ENCODE measurements around the gene XPNPEP2. TPM values are rescaled to one million over a fixed set of nuclear protein-coding genes. Genes with fewer than 3 reads are reported as not detected.

XPNPEP2 gene
- total RNA-seq, 1 experiment from 2014 or later = 0.11 TPM

- CTCF ChIA-PET = interaction anchor here (0.8 to 1.1 kb wide), 2 partner anchors 21 to 167 kb away, joined by 3 read pairs; no protein-coding TSS in a partner anchor
- Mint-ChIP-seq H3K9me3 (no peaks in the 10 kb centered on the region), H3K4me3 (no peak overlapping the region), H3K36me3 (no peaks in the 10 kb centered on the region), H3K27ac (no peak overlapping the region), H3K4me1 (peaks cover 9% of the 10 kb centered on the region), H3K27me3 (ENCODE audit: low read depth) (no peaks in the 10 kb centered on the region)
- POLR2A ChIA-PET = no interaction called here
- DNase-seq (ENCODE audit: low spot score) (no peak), ATAC-seq (no peak)
- TF ChIP-seq ELF4 (CRISPR knock-in tag; IDR thresholded peaks at IDR 0.05; ENCODE audit: low read depth) = no peak
- TF ChIP-seq NR3C1 (CRISPR knock-in tag; conservative IDR thresholded peaks at IDR 0.05; ENCODE audit: low read depth) = no peak
- no peak for TF ChIP-seq ATF3 (CRISPR knock-in tag; conservative IDR thresholded peaks at IDR 0.05)
- TF ChIP-seq NR2C2 (CRISPR knock-in tag; IDR thresholded peaks at IDR 0.05) = no peak
- TF ChIP-seq JAZF1 (CRISPR knock-in tag; IDR thresholded peaks at IDR 0.05) = no peak
- no peak for TF ChIP-seq ERG (CRISPR knock-in tag; IDR thresholded peaks at IDR 0.05)
- TF ChIP-seq GRHL2 (CRISPR knock-in tag; IDR thresholded peaks at IDR 0.05; ENCODE audit: insufficient replicate concordance, severe bottlenecking) = no peak
- TF ChIP-seq SMAD4 (CRISPR knock-in tag; IDR thresholded peaks at IDR 0.05) = no peak
- no peak for TF ChIP-seq ZNF232 (CRISPR knock-in tag; IDR thresholded peaks at IDR 0.05)
- no peak for TF ChIP-seq CREB1 (CRISPR knock-in tag; IDR thresholded peaks at IDR 0.05)
- TF ChIP-seq ZNF138 (CRISPR knock-in tag; conservative IDR thresholded peaks at IDR 0.05) = no peak
- no peak for TF ChIP-seq OVOL2 (CRISPR knock-in tag; IDR thresholded peaks at IDR 0.05; ENCODE audit: borderline replicate concordance)
- TF ChIP-seq CBFB (CRISPR knock-in tag; IDR thresholded peaks at IDR 0.05; ENCODE audit: low read depth) = no peak
Observed at GRCh38 chrX:129768586-129769466, 30.0 kb downstream of the XPNPEP2 start.

GRCh38 chrX:129769467-129770154 is 30.8 kb downstream of the XPNPEP2 start:
- H3K4me1 Mint-ChIP-seq = peaks cover 16% of the 10 kb centered on the region
- TF ChIP-seq ZNF671 (CRISPR knock-in tag; IDR thresholded peaks at IDR 0.05) = no peak
- H3K27ac Mint-ChIP-seq = no peak overlapping the region
- no peaks in the 10 kb centered on the region for H3K36me3 Mint-ChIP-seq
- ATAC-seq = no peak
- POLR2A ChIA-PET = no interaction called here
- CTCF ChIA-PET = interaction anchor here (0.8 to 1.1 kb wide), 2 partner anchors 21 to 168 kb away, joined by 3 read pairs; no protein-coding TSS in a partner anchor
- H3K4me3 Mint-ChIP-seq = no peak overlapping the region
- no peaks in the 10 kb centered on the region for H3K9me3 Mint-ChIP-seq
- DNase-seq (ENCODE audit: low spot score) = no peak
- H3K27me3 Mint-ChIP-seq (ENCODE audit: low read depth) = no peaks in the 10 kb centered on the region

DNA sequence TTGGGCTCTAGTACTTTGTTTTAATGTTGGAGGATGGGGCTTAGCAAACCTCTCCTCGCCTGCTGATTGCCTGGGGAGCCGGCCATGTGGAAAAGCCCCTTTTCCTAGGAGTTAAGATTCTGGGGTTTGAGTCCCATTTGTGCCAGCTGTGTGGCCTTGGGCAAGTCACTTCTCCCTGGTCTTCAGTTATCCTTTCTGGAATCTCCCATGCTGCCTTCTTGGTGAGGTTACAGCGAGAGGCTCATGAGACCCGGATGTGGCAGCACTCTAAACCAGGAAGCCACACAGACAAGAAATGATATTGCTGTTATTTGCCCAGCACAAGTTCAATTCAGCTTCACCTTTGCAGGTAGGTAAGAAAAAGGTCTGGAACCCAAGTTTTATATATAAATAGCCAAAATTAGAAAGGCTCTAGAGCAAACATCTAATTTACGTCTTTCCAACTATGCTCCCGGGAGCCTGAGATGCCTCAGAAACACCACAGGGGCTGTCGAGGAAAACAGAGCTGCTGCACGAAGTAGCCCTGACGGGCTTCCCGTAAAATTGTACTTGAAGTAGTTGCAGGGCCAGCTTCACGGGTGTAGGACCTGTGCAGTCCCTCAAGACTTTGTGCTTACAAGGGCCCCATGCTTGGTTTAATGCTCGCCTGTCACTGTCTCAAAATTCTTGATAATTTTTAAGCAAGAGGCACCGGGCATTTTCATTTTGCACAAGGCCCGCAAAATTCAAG is 32.7 kb downstream of the XPNPEP2 start:
- no peaks in the 10 kb centered on the region for H3K9me3 Mint-ChIP-seq
- peaks cover 2% of the 10 kb centered on the region; the same call in 1 of the 2 replicates for H3K27me3 Mint-ChIP-seq (ENCODE audit: low read depth)
- DNase-seq (ENCODE audit: low spot score) (no peak), ATAC-seq (no peak)
- H3K27ac Mint-ChIP-seq = no peak overlapping the region
- H3K4me3 Mint-ChIP-seq = no peak overlapping the region
- no peaks in the 10 kb centered on the region for H3K36me3 Mint-ChIP-seq
- ChIA-PET POLR2A (no interaction called here), CTCF (interaction anchor here (1.1 to 1.3 kb wide), 3 partner anchors 29 to 170 kb away, joined by 3 to 5 read pairs (median 4); no protein-coding TSS in a partner anchor)
- H3K4me1 Mint-ChIP-seq = peaks cover 16% of the 10 kb centered on the region
- TF ChIP-seq RELA (CRISPR knock-in tag; IDR thresholded peaks at IDR 0.05; ENCODE audit: borderline replicate concordance) = no peak
- TF ChIP-seq NR2C2 (CRISPR knock-in tag; IDR thresholded peaks at IDR 0.05) = no peak
- no peak for TF ChIP-seq ZNF219 (CRISPR knock-in tag; IDR thresholded peaks at IDR 0.05; ENCODE audit: borderline replicate concordance)
- TF ChIP-seq MYBL2 (CRISPR knock-in tag; IDR thresholded peaks at IDR 0.05) = no peak
- TF ChIP-seq AFF4 (CRISPR knock-in tag; IDR thresholded peaks at IDR 0.05; ENCODE audit: borderline replicate concordance) = no peak
- TF ChIP-seq, protein P1, sequence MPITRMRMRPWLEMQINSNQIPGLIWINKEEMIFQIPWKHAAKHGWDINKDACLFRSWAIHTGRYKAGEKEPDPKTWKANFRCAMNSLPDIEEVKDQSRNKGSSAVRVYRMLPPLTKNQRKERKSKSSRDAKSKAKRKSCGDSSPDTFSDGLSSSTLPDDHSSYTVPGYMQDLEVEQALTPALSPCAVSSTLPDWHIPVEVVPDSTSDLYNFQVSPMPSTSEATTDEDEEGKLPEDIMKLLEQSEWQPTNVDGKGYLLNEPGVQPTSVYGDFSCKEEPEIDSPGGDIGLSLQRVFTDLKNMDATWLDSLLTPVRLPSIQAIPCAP (CRISPR knock-in tag; IDR thresholded peaks at IDR 0.05) = no peak
- no peak for TF ChIP-seq ZNF232 (CRISPR knock-in tag; IDR thresholded peaks at IDR 0.05)
- TF ChIP-seq OVOL2 (CRISPR knock-in tag; IDR thresholded peaks at IDR 0.05; ENCODE audit: borderline replicate concordance) = no peak
- TF ChIP-seq, protein P2, sequence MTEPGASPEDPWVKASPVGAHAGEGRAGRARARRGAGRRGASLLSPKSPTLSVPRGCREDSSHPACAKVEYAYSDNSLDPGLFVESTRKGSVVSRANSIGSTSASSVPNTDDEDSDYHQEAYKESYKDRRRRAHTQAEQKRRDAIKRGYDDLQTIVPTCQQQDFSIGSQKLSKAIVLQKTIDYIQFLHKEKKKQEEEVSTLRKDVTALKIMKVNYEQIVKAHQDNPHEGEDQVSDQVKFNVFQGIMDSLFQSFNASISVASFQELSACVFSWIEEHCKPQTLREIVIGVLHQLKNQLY (CRISPR knock-in tag; IDR thresholded peaks at IDR 0.05) = no peak
